ENCODE results near the gene OR5AU1. TPM values are rescaled to one million over a fixed set of nuclear protein-coding genes. Genes with fewer than 3 reads are reported as not detected.
"Not testable (repeated sequence)": the region's sequence is repeated elsewhere in the genome, so short reads cannot be mapped to it uniquely, and the experiment has no call there.

Gene OR5AU1
- total and polyA plus RNA-seq, 12 donors, result not detected

- WGBS, 2 donors, result 71 to 73% methylated on average over 5 of the region's 5 CpGs
- ATAC-seq (no peak), DNase-seq (no peak)
- Histone ChIP-seq H3K27ac (no peak overlapping the region), H3K9me3 (no peaks in the 10 kb centered on the region), H3K4me3 (no peak overlapping the region), H3K36me3 (no peaks in the 10 kb centered on the region), H3K4me1 (no peaks in the 10 kb centered on the region), H3K27me3 (no peaks in the 10 kb centered on the region)
- TF ChIP-seq CTCF (IDR thresholded peaks at IDR 0.05), result no peak
- intact Hi-C loops (cut with DNase I), result no loop called here
Measured at GRCh38 chr14:21162081-21162480, 6.2 kb upstream of the OR5AU1 start.

GRCh38 chr14:21160061-21160610 is 4.3 kb upstream of the OR5AU1 start:
- 64 to 72% methylated on average over 4 of the region's 4 CpGs for WGBS, 2 donors
- no peaks in the 10 kb centered on the region for H3K36me3 ChIP-seq
- no peak for TF ChIP-seq CTCF (IDR thresholded peaks at IDR 0.05)
- peaks cover 0 to 10% (median 0%) of the 10 kb centered on the region in 7 donors for H3K27me3 ChIP-seq
- ATAC-seq (no peak), DNase-seq (no peak)
- H3K9me3 ChIP-seq, result no peaks in the 10 kb centered on the region
- intact Hi-C loops (cut with DNase I), result no loop called here
- no peak overlapping the region for H3K27ac ChIP-seq
- no peak overlapping the region for H3K4me3 ChIP-seq
- H3K4me1 ChIP-seq, result no peaks in the 10 kb centered on the region

- not testable (repeated sequence) for H3K27ac ChIP-seq
- peak in 4 of 8 donors; percentile 58 to 82 (median 69) for ATAC-seq
- 15 to 22% methylated on average over 1 of the region's 1 CpG for WGBS, 2 donors
Measured at GRCh38 chr14:21158175-21158574, 2.3 kb upstream of the OR5AU1 start.

GRCh38 chr14:21149641-21150367 is 6.1 kb downstream of the OR5AU1 start:
- H3K4me3 ChIP-seq, result no peak overlapping the region
- no peaks in the 10 kb centered on the region for H3K36me3 ChIP-seq
- ATAC-seq (no peak), DNase-seq (no peak)
- H3K27me3 ChIP-seq, result peaks cover 0 to 3% (median 0%) of the 10 kb centered on the region in 7 donors
- WGBS, 2 donors, result 82 to 84% methylated on average over 4 of the region's 4 CpGs
- no peak for TF ChIP-seq CTCF (IDR thresholded peaks at IDR 0.05)
- H3K9me3 ChIP-seq, result peaks cover 0 to 17% (median 8%) of the 10 kb centered on the region in 11 donors
- H3K27ac ChIP-seq, result no peak overlapping the region
- intact Hi-C loops (cut with DNase I), result no loop called here
- H3K4me1 ChIP-seq, result no peaks in the 10 kb centered on the region

More at GRCh38 chr14:21158175-21158574, 2.3 kb upstream of the OR5AU1 start:
- H3K36me3 ChIP-seq; H3K4me3 ChIP-seq; H3K9me3 ChIP-seq; H3K4me1 ChIP-seq; DNase-seq; intact Hi-C loops (cut with DNase I): not testable (repeated sequence)
- peaks cover 0 to 16% (median 0%) of the 10 kb centered on the region in 7 donors for H3K27me3 ChIP-seq

GRCh38 chr14:21145437-21145836 is 10.4 kb downstream of the OR5AU1 start:
- intact Hi-C loops (cut with DNase I), result no loop called here
- H3K27ac ChIP-seq, result no peak overlapping the region
- no peak for ATAC-seq
- H3K9me3 ChIP-seq, result peaks cover 0 to 29% (median 8%) of the 10 kb centered on the region in 11 donors
- no peak for TF ChIP-seq CTCF (IDR thresholded peaks at IDR 0.05)
- no peaks in the 10 kb centered on the region for H3K4me1 ChIP-seq
- no peak overlapping the region for H3K4me3 ChIP-seq
- peaks cover 0 to 3% (median 0%) of the 10 kb centered on the region in 7 donors for H3K27me3 ChIP-seq
- DNase-seq, result no peak
- H3K36me3 ChIP-seq, result no peaks in the 10 kb centered on the region
